HL-60 (cell line): ENCODE data around the gene ATP1A3.
A peak's percentile ranks its signal among the peaks of the same experiment; 100 is the strongest.

Source experiments
- DNase-seq, 2 experiments: peaks; one replicate each; pipeline ENCODE4 v3.0.0-alpha.2; 2010 to 2020; ENCODE audit warnings: low read depth in 1 of 2, low spot score in 1 of 2
- H3K27ac ChIP-seq: fragments of 250-450 bp; sonication (Bioruptor Pico); replicated peaks from 2 replicates; pipeline ENCODE4 v1.5.1; 2020; ENCODE audit warnings: mild to moderate bottlenecking, moderate library complexity
- H3K27me3 ChIP-seq: fragments of 250-450 bp; sonication (Bioruptor Pico); 2 replicates; pipeline ENCODE4 v1.5.1; 2021; ENCODE audit warnings: mild to moderate bottlenecking, moderate library complexity; ENCODE audit not compliant: insufficient read depth, poor library complexity, severe bottlenecking
- H3K4me3 ChIP-seq: replicated peaks from 2 replicates; pipeline ENCODE4 v1.5.1; 2011; ENCODE audit warnings: mild to moderate bottlenecking, control low read depth, low read length; ENCODE audit not compliant: insufficient read depth
- CTCF ChIP-seq: IDR thresholded peaks from one replicate; pipeline ENCODE4 v1.5.1; 2011; ENCODE audit warnings: low read length, control low read depth, inconsistent platforms; ENCODE audit not compliant: insufficient read depth
- GABPA ChIP-seq: IDR thresholded peaks from 2 replicates; pipeline ENCODE4 v1.6.1; 2012; ENCODE audit warnings: low read depth
- POLR2AphosphoS5 ChIP-seq: IDR thresholded peaks from 2 replicates; pipeline ENCODE4 v1.6.1; 2012; ENCODE audit warnings: low read depth
- REST ChIP-seq: IDR thresholded peaks from 2 replicates; pipeline ENCODE4 v1.6.1; 2012; ENCODE audit warnings: low read depth; ENCODE audit not compliant: insufficient replicate concordance
- SPI1 ChIP-seq: IDR thresholded peaks from 2 replicates; pipeline ENCODE4 v1.6.1; 2012; ENCODE audit warnings: low read depth, mild to moderate bottlenecking, borderline replicate concordance

ATP1A3 gene

GRCh38 chr19:42032431-42032830, 38.4 kb upstream of the ATP1A3 start:
- no peaks in the 10 kb centered on the region for H3K27me3 ChIP-seq
- no peak for TF ChIP-seq REST
- no peak for TF ChIP-seq SPI1
- TF ChIP-seq POLR2AphosphoS5 = no peak
- TF ChIP-seq CTCF = no peak
- TF ChIP-seq GABPA = no peak
- DNase-seq = no peak
- no peak overlapping the region for H3K4me3 ChIP-seq
- no peak overlapping the region for H3K27ac ChIP-seq

- Histone ChIP-seq H3K27me3 (no peaks in the 10 kb centered on the region), H3K27ac (no peak overlapping the region), H3K4me3 (no peak overlapping the region)
- DNase-seq = no peak
- TF ChIP-seq GABPA = no peak
- TF ChIP-seq CTCF = no peak
- TF ChIP-seq SPI1 = no peak
- no peak for TF ChIP-seq REST
- TF ChIP-seq POLR2AphosphoS5 = no peak
Measured at GRCh38 chr19:42030645-42031440, 36.8 kb upstream of the ATP1A3 start.

GRCh38 chr19:42028304-42029216, 34.5 kb upstream of the ATP1A3 start:
- no peak overlapping the region for H3K4me3 ChIP-seq
- no peak for DNase-seq
- TF ChIP-seq CTCF (peak; percentile 79), REST (no peak)
- no peak overlapping the region for H3K27ac ChIP-seq
- no peaks in the 10 kb centered on the region for H3K27me3 ChIP-seq
